Loucy (cell line): ENCODE data around the gene TMEM217.

ENCODE experiments used
- EZH2phosphoT487 ChIP-seq: fragments of 200-600 bp; IDR thresholded peaks from 2 replicates; pipeline ENCODE4 v1.6.1; 2018; ENCODE audit warnings: antibody characterized with exemption, mild to moderate bottlenecking, moderate library complexity, borderline replicate concordance
- TF ChIP-seq, protein P1 (sequence below): fragments of 200-600 bp; sonication (generic); conservative IDR thresholded peaks from 2 replicates; pipeline ENCODE4 v1.5.1; 2014; ENCODE audit warnings: mild to moderate bottlenecking, antibody characterized with exemption, low read length

DNA sequence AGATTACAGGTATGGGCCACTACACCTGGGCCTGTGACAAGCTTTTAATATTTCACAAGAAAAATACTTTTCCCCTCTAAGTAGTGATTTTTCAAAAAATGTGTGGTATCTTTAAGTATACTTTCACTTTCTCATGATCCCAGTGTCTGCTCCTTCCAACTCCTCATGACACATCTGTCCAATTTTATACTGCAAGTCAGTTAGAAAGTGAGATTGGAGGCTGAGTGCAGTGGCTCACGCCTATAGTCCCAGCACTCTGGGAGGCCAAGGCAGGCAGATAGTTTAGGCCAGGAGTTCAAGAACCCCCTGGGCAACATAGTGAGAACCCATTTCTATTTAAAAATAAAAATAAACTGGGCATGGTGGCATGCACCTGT, 67.8 kb downstream of the TMEM217 start:
- TF ChIP-seq, protein P1, sequence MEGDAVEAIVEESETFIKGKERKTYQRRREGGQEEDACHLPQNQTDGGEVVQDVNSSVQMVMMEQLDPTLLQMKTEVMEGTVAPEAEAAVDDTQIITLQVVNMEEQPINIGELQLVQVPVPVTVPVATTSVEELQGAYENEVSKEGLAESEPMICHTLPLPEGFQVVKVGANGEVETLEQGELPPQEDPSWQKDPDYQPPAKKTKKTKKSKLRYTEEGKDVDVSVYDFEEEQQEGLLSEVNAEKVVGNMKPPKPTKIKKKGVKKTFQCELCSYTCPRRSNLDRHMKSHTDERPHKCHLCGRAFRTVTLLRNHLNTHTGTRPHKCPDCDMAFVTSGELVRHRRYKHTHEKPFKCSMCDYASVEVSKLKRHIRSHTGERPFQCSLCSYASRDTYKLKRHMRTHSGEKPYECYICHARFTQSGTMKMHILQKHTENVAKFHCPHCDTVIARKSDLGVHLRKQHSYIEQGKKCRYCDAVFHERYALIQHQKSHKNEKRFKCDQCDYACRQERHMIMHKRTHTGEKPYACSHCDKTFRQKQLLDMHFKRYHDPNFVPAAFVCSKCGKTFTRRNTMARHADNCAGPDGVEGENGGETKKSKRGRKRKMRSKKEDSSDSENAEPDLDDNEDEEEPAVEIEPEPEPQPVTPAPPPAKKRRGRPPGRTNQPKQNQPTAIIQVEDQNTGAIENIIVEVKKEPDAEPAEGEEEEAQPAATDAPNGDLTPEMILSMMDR, result no peak
- TF ChIP-seq EZH2phosphoT487, result no peak
